RWPE2 (cell line): ENCODE data around the gene TAAR9.
"Not testable (repeated sequence)": the region's sequence is repeated elsewhere in the genome, so short reads cannot be mapped to it uniquely, and the experiment has no call there.

Source experiments
- ATAC-seq: fragments of 200-7000 bp; cut with Tn5 transposase; 3 replicates; pipeline ENCODE4 v1.9.1; 2021; ENCODE audit warnings: low read depth
- DNase-seq: peaks from one replicate; pipeline ENCODE4 v3.0.0-alpha.2; 2020; ENCODE audit warnings: low spot score
- H3K27ac ChIP-seq: fragments of 450-650 bp; 2 replicates; pipeline ENCODE4 v1.5.1; 2017; ENCODE audit warnings: mild to moderate bottlenecking; ENCODE audit not compliant: poor library complexity, severe bottlenecking
- H3K27me3 ChIP-seq: fragments of 250-450 bp; sonication (Bioruptor Pico); 2 replicates; pipeline ENCODE4 v1.5.1; 2021; ENCODE audit warnings: mild to moderate bottlenecking, moderate library complexity; ENCODE audit not compliant: insufficient read depth, poor library complexity, severe bottlenecking
- H3K36me3 ChIP-seq: fragments of 250-450 bp; sonication (Bioruptor Pico); 2 replicates; pipeline ENCODE4 v1.5.1; 2020; ENCODE audit warnings: low read depth, mild to moderate bottlenecking, moderate library complexity
- H3K4me1 ChIP-seq: fragments of 250-450 bp; sonication (Bioruptor Pico); 2 replicates; pipeline ENCODE4 v1.5.1; 2021; ENCODE audit warnings: mild to moderate bottlenecking, moderate library complexity; ENCODE audit not compliant: insufficient read depth, poor library complexity, severe bottlenecking
- H3K4me3 ChIP-seq: fragments of 250-450 bp; sonication (Bioruptor Pico); 2 replicates; pipeline ENCODE4 v1.5.1; 2021; ENCODE audit warnings: mild to moderate bottlenecking, moderate library complexity; ENCODE audit not compliant: severe bottlenecking
- H3K9me3 ChIP-seq: fragments of 250-450 bp; sonication (Bioruptor Pico); 2 replicates; pipeline ENCODE4 v1.5.1; 2021; ENCODE audit warnings: mild to moderate bottlenecking, moderate library complexity; ENCODE audit not compliant: severe bottlenecking
- CTCF ChIP-seq: fragments of 450-650 bp; IDR thresholded peaks from one replicate; pipeline ENCODE4 v1.5.1; 2017; ENCODE audit warnings: mild to moderate bottlenecking, moderate library complexity; ENCODE audit not compliant: poor library complexity, severe bottlenecking

The TAAR9 gene

GRCh38 chr6:132544826-132545225 lies 6.7 kb downstream of the TAAR9 start:
- Histone ChIP-seq H3K27ac (no peak overlapping the region), H3K9me3 (no peaks in the 10 kb centered on the region), H3K4me1 (no peaks in the 10 kb centered on the region), H3K27me3 (peaks cover 26% of the 10 kb centered on the region), H3K4me3 (no peak overlapping the region), H3K36me3 (no peaks in the 10 kb centered on the region)
- TF ChIP-seq CTCF = no peak
- no peak for ATAC-seq
- DNase-seq = no peak

- Histone ChIP-seq H3K27me3 (no peaks in the 10 kb centered on the region), H3K9me3 (no peaks in the 10 kb centered on the region), H3K36me3 (no peaks in the 10 kb centered on the region), H3K4me3 (no peak overlapping the region), H3K4me1 (no peaks in the 10 kb centered on the region), H3K27ac (no peak overlapping the region)
- ATAC-seq (no peak), DNase-seq (no peak)
- TF ChIP-seq CTCF = no peak
Observed at GRCh38 chr6:132548746-132549463, 10.8 kb downstream of the TAAR9 start.

- Histone ChIP-seq H3K4me1 (no peaks in the 10 kb centered on the region), H3K36me3 (no peaks in the 10 kb centered on the region), H3K4me3 (no peak overlapping the region), H3K9me3 (no peaks in the 10 kb centered on the region), H3K27ac (no peak overlapping the region), H3K27me3 (no peaks in the 10 kb centered on the region)
- ATAC-seq (no peak; the same call in 2 of the 3 replicates), DNase-seq (no peak)
- no peak for TF ChIP-seq CTCF
Observed at GRCh38 chr6:132551214-132551613, 13.1 kb downstream of the TAAR9 start.

- TF ChIP-seq CTCF = no peak
- DNase-seq (no peak), ATAC-seq (no peak)
- Histone ChIP-seq H3K4me3 (no peak within 1 kb of the TSS), H3K27ac (no peak within 1 kb of the TSS), H3K4me1 (no peaks in the 10 kb centered on the region), H3K9me3 (no peaks in the 10 kb centered on the region), H3K36me3 (no peaks in the 10 kb centered on the region), H3K27me3 (no peaks in the 10 kb centered on the region)
Observed at GRCh38 chr6:132552372-132552771, 14.3 kb downstream of the TAAR9 start, which contains the start of gene TAAR8. Gene TAAR8 (plus strand): TSS chr6:132552672. CDS start chr6:132552693, 21 bp downstream.

- not testable (repeated sequence) for H3K36me3 ChIP-seq, ATAC-seq, H3K27me3 ChIP-seq, H3K9me3 ChIP-seq, H3K4me1 ChIP-seq, H3K27ac ChIP-seq, H3K4me3 ChIP-seq, DNase-seq
Observed at GRCh38 chr6:132560087-132560486, 22.0 kb downstream of the TAAR9 start.
